Measurements from ENCODE around the gene COPS6.

Gene COPS6

GRCh38 chr7:100080907-100081534 lies 7.7 kb upstream of the COPS6 start:
- no peak for DNase-seq (ENCODE audit: low read depth in 2 of 2)

GRCh38 chr7:100081535-100082102 lies 7.2 kb upstream of the COPS6 start, which contains the start of gene ZNF3:
ZNF3 (minus strand) TSS chr7:100081723; CDS start chr7:100077357, 4,366 bp downstream.
- peak; percentile 96 to 98 for DNase-seq (ENCODE audit: low read depth in 2 of 2)

GRCh38 chr7:100082978-100083377 lies 5.8 kb upstream of the COPS6 start:
- DNase-seq (ENCODE audit: low read depth in 2 of 2): no peak

GRCh38 chr7:100085515-100085914 lies 3.3 kb upstream of the COPS6 start:
- DNase-seq (ENCODE audit: low read depth in 2 of 2): no peak

GRCh38 chr7:100087055-100087750 lies 1.6 kb upstream of the COPS6 start:
- DNase-seq (ENCODE audit: low read depth in 2 of 2): no peak

GRCh38 chr7:100088095-100088620 lies 611 bp upstream of the COPS6 start:
- no peak for DNase-seq (ENCODE audit: low read depth in 2 of 2)

GRCh38 chr7:100089458-100090196 lies 858 bp downstream of the COPS6 start:
- DNase-seq (ENCODE audit: low read depth in 2 of 2): no peak

GRCh38 chr7:100090527-100091410 lies 2.0 kb downstream of the COPS6 start:
- no peak for DNase-seq (ENCODE audit: low read depth in 2 of 2)

- DNase-seq (ENCODE audit: low read depth in 2 of 2): no peak
Observed at GRCh38 chr7:100091411-100092181, 2.8 kb downstream of the COPS6 start.

GRCh38 chr7:100093054-100093453 lies 4.3 kb downstream of the COPS6 start:
- DNase-seq (ENCODE audit: low read depth in 2 of 2): no peak

GRCh38 chr7:100093498-100093897 lies 4.7 kb downstream of the COPS6 start:
- no peak for DNase-seq (ENCODE audit: low read depth in 2 of 2)

GRCh38 chr7:100093925-100094486 lies 5.2 kb downstream of the COPS6 start:
- DNase-seq (ENCODE audit: low read depth in 2 of 2): no peak

GRCh38 chr7:100095289-100095688 lies 6.5 kb downstream of the COPS6 start:
- DNase-seq (ENCODE audit: low read depth in 2 of 2): no peak

GRCh38 chr7:100095704-100096103 lies 6.9 kb downstream of the COPS6 start:
- no peak for DNase-seq (ENCODE audit: low read depth in 2 of 2)

- no peak for DNase-seq (ENCODE audit: low read depth in 2 of 2)
Observed at GRCh38 chr7:100098913-100099312, 10.1 kb downstream of the COPS6 start.

- no peak for DNase-seq (ENCODE audit: low read depth in 2 of 2)
Observed at GRCh38 chr7:100099452-100099851, 10.7 kb downstream of the COPS6 start.

GRCh38 chr7:100100420-100101015 lies 11.7 kb downstream of the COPS6 start:
- DNase-seq (ENCODE audit: low read depth in 2 of 2): peak; percentile 83 to 85

GRCh38 chr7:100101016-100101862 lies 12.5 kb downstream of the COPS6 start, which contains the start of the genes AP4M1 and MCM7:
AP4M1 (plus strand) TSS chr7:100101643; CDS start chr7:100101715, 72 bp downstream.
MCM7 (minus strand) TSS chr7:100101397; CDS start chr7:100101294, 103 bp downstream.
- DNase-seq (ENCODE audit: low read depth in 2 of 2): peak; percentile 98 to 99

Measured in stimulated activated CD8-positive, alpha-beta memory T cell treated with anti-CD3 and anti-CD28 coated beads, Interleukin-15, amount 100 ng/mL, for 48 hours (primary cell).